ENCODE results near the gene PLCL1.
A peak's percentile ranks its signal among the peaks of the same experiment; 100 is the strongest.

The PLCL1 gene

GRCh38 chr2:197779261-197779660, 25.1 kb upstream of the PLCL1 start:
- no peak for TF ChIP-seq PATZ1 (CRISPR knock-in tag; IDR thresholded peaks at IDR 0.05; ENCODE audit: borderline replicate concordance)
- ATAC-seq, result no peak

- no peak for ATAC-seq
- TF ChIP-seq OSR1 (CRISPR knock-in tag; IDR thresholded peaks at IDR 0.05) (no peak), ISL1 (CRISPR knock-in tag; IDR thresholded peaks at IDR 0.05) (no peak), ZC3H10 (CRISPR knock-in tag; IDR thresholded peaks at IDR 0.05) (no peak), ESRRG (CRISPR knock-in tag; IDR thresholded peaks at IDR 0.05) (no peak), POU6F1 (CRISPR knock-in tag; IDR thresholded peaks at IDR 0.05; ENCODE audit: borderline replicate concordance, low read depth) (no peak), BACH2 (CRISPR knock-in tag; IDR thresholded peaks at IDR 0.05; ENCODE audit: borderline replicate concordance) (no peak), ZFP30 (CRISPR knock-in tag; IDR thresholded peaks at IDR 0.05) (no peak), ARNTL (CRISPR knock-in tag; IDR thresholded peaks at IDR 0.05; ENCODE audit: borderline replicate concordance, low read depth) (no peak), TOX (CRISPR knock-in tag; IDR thresholded peaks at IDR 0.05; ENCODE audit: borderline replicate concordance) (no peak), TCF4 (CRISPR knock-in tag; IDR thresholded peaks at IDR 0.05; ENCODE audit: borderline replicate concordance) (no peak), TSHZ2 (CRISPR knock-in tag; IDR thresholded peaks at IDR 0.05) (no peak), SNAI2 (CRISPR knock-in tag; IDR thresholded peaks at IDR 0.05) (no peak), ZNF8 (CRISPR knock-in tag; IDR thresholded peaks at IDR 0.05) (no peak), ZFP3 (CRISPR knock-in tag; IDR thresholded peaks at IDR 0.05) (no peak), CSRNP3 (CRISPR knock-in tag; IDR thresholded peaks at IDR 0.05) (no peak), CREB5 (CRISPR knock-in tag; IDR thresholded peaks at IDR 0.05; ENCODE audit: low read depth) (no peak)
Observed at GRCh38 chr2:197782126-197782525, 22.3 kb upstream of the PLCL1 start.

- ATAC-seq, result peak; percentile 24; the same call in 2 of the 3 replicates
- TF ChIP-seq TCF4 (CRISPR knock-in tag; IDR thresholded peaks at IDR 0.05; ENCODE audit: borderline replicate concordance) (no peak), ZNF565 (CRISPR knock-in tag; conservative IDR thresholded peaks at IDR 0.05; ENCODE audit: low read depth) (no peak), TOX (CRISPR knock-in tag; IDR thresholded peaks at IDR 0.05; ENCODE audit: borderline replicate concordance) (no peak), CSDC2 (CRISPR knock-in tag; IDR thresholded peaks at IDR 0.05) (no peak), TSHZ2 (CRISPR knock-in tag; IDR thresholded peaks at IDR 0.05) (no peak), CSRNP3 (CRISPR knock-in tag; IDR thresholded peaks at IDR 0.05) (no peak), ZNF70 (CRISPR knock-in tag; IDR thresholded peaks at IDR 0.05) (no peak), ZFP3 (CRISPR knock-in tag; IDR thresholded peaks at IDR 0.05) (no peak), PPARA (CRISPR knock-in tag; IDR thresholded peaks at IDR 0.05; ENCODE audit: borderline replicate concordance) (no peak), ZNF8 (CRISPR knock-in tag; IDR thresholded peaks at IDR 0.05) (no peak), SNAI2 (CRISPR knock-in tag; IDR thresholded peaks at IDR 0.05) (no peak)
Observed at GRCh38 chr2:197784956-197785941, 19.1 kb upstream of the PLCL1 start, which contains the start of gene BOLL. Gene BOLL, minus strand, starts transcription at chr2:197785319. Its CDS starts 3,469 bp downstream, at chr2:197781850.

Data from SK-N-SH treated with all-trans-retinoic acid at 6 μM for 48 hours (cell line).